GM21381 (cell line): Measurements from ENCODE around the gene TENM3.
"Not testable (repeated sequence)": the region's sequence is repeated elsewhere in the genome, so short reads cannot be mapped to it uniquely, and the experiment has no call there.

ENCODE experiments used
- ATAC-seq: cut with Tn5 transposase; IDR thresholded peaks from one replicate; pipeline ENCODE4 v1.9.1; 2021; ENCODE audit warnings: mild to moderate bottlenecking, moderate library complexity; ENCODE audit not compliant: unreplicated experiment

TENM3 gene

GRCh38 chr4:182386576-182386975, 143.4 kb downstream of the TENM3 start:
- ATAC-seq, result not testable (repeated sequence)

- no peak for ATAC-seq
These were observed 148.0 kb downstream of the TENM3 start for GRCh38 chr4:182391111-182391684.

GRCh38 chr4:182394181-182394580, 151.0 kb downstream of the TENM3 start:
- no peak for ATAC-seq

- ATAC-seq, result no peak
These were observed 156.9 kb downstream of the TENM3 start for GRCh38 chr4:182400081-182400480.

GRCh38 chr4:182400790-182401189, 157.6 kb downstream of the TENM3 start:
- ATAC-seq, result no peak

- ATAC-seq, result no peak
These were observed 161.2 kb downstream of the TENM3 start for GRCh38 chr4:182404376-182404775.

GRCh38 chr4:182405087-182405486, 161.9 kb downstream of the TENM3 start:
- no peak for ATAC-seq

GRCh38 chr4:182409271-182409670, 166.1 kb downstream of the TENM3 start:
- no peak for ATAC-seq

GRCh38 chr4:182411391-182411790, 168.2 kb downstream of the TENM3 start:
- no peak for ATAC-seq

- no peak for ATAC-seq
These were observed 170.3 kb downstream of the TENM3 start for GRCh38 chr4:182413550-182413949.

- no peak for ATAC-seq
These were observed 171.9 kb downstream of the TENM3 start for GRCh38 chr4:182415116-182415515.

GRCh38 chr4:182416067-182416466, 172.9 kb downstream of the TENM3 start:
- ATAC-seq, result no peak

GRCh38 chr4:182418054-182418734, 175.0 kb downstream of the TENM3 start:
- no peak for ATAC-seq

GRCh38 chr4:182420189-182420588, 177.0 kb downstream of the TENM3 start:
- no peak for ATAC-seq

- no peak for ATAC-seq
These were observed 178.6 kb downstream of the TENM3 start for GRCh38 chr4:182421753-182422152.

GRCh38 chr4:182425302-182425701, 182.1 kb downstream of the TENM3 start:
- no peak for ATAC-seq

GRCh38 chr4:182426901-182427300, 183.7 kb downstream of the TENM3 start:
- no peak for ATAC-seq

GRCh38 chr4:182427554-182427953, 184.4 kb downstream of the TENM3 start:
- ATAC-seq, result no peak

- ATAC-seq, result no peak
These were observed 186.7 kb downstream of the TENM3 start for GRCh38 chr4:182429896-182430295.

GRCh38 chr4:182432819-182433218, 189.6 kb downstream of the TENM3 start:
- no peak for ATAC-seq

- no peak for ATAC-seq
These were observed 191.5 kb downstream of the TENM3 start for GRCh38 chr4:182434720-182435119.

GRCh38 chr4:182435401-182435800, 192.2 kb downstream of the TENM3 start:
- ATAC-seq, result no peak

GRCh38 chr4:182443070-182443469, 199.9 kb downstream of the TENM3 start:
- ATAC-seq, result no peak
